ENCODE results near the gene PPM1F. TPM values are rescaled to one million over a fixed set of nuclear protein-coding genes. Genes with fewer than 3 reads are reported as not detected.
A peak's percentile ranks its signal among the peaks of the same experiment; 100 is the strongest.

The PPM1F gene
- total RNA-seq, 2 donors from 2014 or later, result 37.0 to 45.9 TPM

- no peak for ATAC-seq (ENCODE audit: insufficient number of reproducible peaks, low FRiP score, low read depth)
- Histone ChIP-seq H3K36me3 (peaks cover 36% of the 10 kb centered on the region), H3K9me3 (no peaks in the 10 kb centered on the region), H3K4me1 (ENCODE audit: control insufficient read depth in 1 of 2, low read depth in 2 of 2) (no peaks in the 10 kb centered on the region), H3K27ac (no peak overlapping the region), H3K27me3 (replicated peaks; ENCODE audit: insufficient read depth) (no peaks in the 10 kb centered on the region), H3K4me3 (no peak overlapping the region)
- DNase-seq (ENCODE audit: low spot score), result no peak
- no peak for TF ChIP-seq CTCF (IDR thresholded peaks at IDR 0.05)
Observed at GRCh38 chr22:21959274-21960074, 6.8 kb upstream of the PPM1F start.

GRCh38 chr22:21958360-21959273 lies 6.0 kb upstream of the PPM1F start:
- no peaks in the 10 kb centered on the region for H3K9me3 ChIP-seq
- no peaks in the 10 kb centered on the region for H3K4me1 ChIP-seq (ENCODE audit: control insufficient read depth in 1 of 2, low read depth in 2 of 2)
- ATAC-seq (ENCODE audit: insufficient number of reproducible peaks, low FRiP score, low read depth) (no peak), DNase-seq (ENCODE audit: low spot score) (no peak)
- no peak for TF ChIP-seq CTCF (IDR thresholded peaks at IDR 0.05)
- H3K4me3 ChIP-seq, result no peak overlapping the region
- peaks cover 31% of the 10 kb centered on the region for H3K36me3 ChIP-seq
- H3K27ac ChIP-seq, result no peak overlapping the region
- H3K27me3 ChIP-seq (replicated peaks; ENCODE audit: insufficient read depth), result no peaks in the 10 kb centered on the region

GRCh38 chr22:21951931-21952465 lies 650 bp downstream of the PPM1F start:
- peaks cover 16 to 22% of the 10 kb centered on the region in 2 donors for H3K4me1 ChIP-seq (ENCODE audit: control insufficient read depth in 1 of 2, low read depth in 2 of 2)
- DNase-seq (ENCODE audit: low spot score) (no peak), ATAC-seq (ENCODE audit: insufficient number of reproducible peaks, low FRiP score, low read depth) (no peak)
- no peaks in the 10 kb centered on the region for H3K36me3 ChIP-seq
- TF ChIP-seq CTCF (IDR thresholded peaks at IDR 0.05), result no peak
- H3K9me3 ChIP-seq, result no peaks in the 10 kb centered on the region
- peak overlapping the region in 1 of 2 donors; percentile 44 for H3K27ac ChIP-seq
- peak overlapping the region; percentile 85 for H3K4me3 ChIP-seq
- no peaks in the 10 kb centered on the region for H3K27me3 ChIP-seq (replicated peaks; ENCODE audit: insufficient read depth)

GRCh38 chr22:21951062-21951461 lies 1.6 kb downstream of the PPM1F start:
- no peaks in the 10 kb centered on the region for H3K36me3 ChIP-seq
- no peak for TF ChIP-seq CTCF (IDR thresholded peaks at IDR 0.05)
- H3K4me1 ChIP-seq (ENCODE audit: control insufficient read depth in 1 of 2, low read depth in 2 of 2), result peaks cover 17 to 28% of the 10 kb centered on the region in 2 donors
- no peaks in the 10 kb centered on the region for H3K9me3 ChIP-seq
- ATAC-seq (ENCODE audit: insufficient number of reproducible peaks, low FRiP score, low read depth) (no peak), DNase-seq (ENCODE audit: low spot score) (no peak)
- no peaks in the 10 kb centered on the region for H3K27me3 ChIP-seq (replicated peaks; ENCODE audit: insufficient read depth)
- no peak overlapping the region for H3K4me3 ChIP-seq
- H3K27ac ChIP-seq, result no peak overlapping the region

- ATAC-seq (ENCODE audit: insufficient number of reproducible peaks, low FRiP score, low read depth), result no peak
- H3K27ac ChIP-seq, result no peak overlapping the region
Observed at GRCh38 chr22:21949948-21950347, 2.7 kb downstream of the PPM1F start.

More at GRCh38 chr22:21949948-21950347, 2.7 kb downstream of the PPM1F start:
- no peak for DNase-seq (ENCODE audit: low spot score)
- TF ChIP-seq CTCF (IDR thresholded peaks at IDR 0.05), result no peak
- Histone ChIP-seq H3K9me3 (no peaks in the 10 kb centered on the region), H3K27me3 (replicated peaks; ENCODE audit: insufficient read depth) (no peaks in the 10 kb centered on the region), H3K4me3 (no peak overlapping the region), H3K36me3 (peaks cover 3% of the 10 kb centered on the region), H3K4me1 (ENCODE audit: control insufficient read depth in 1 of 2, low read depth in 2 of 2) (peaks cover 17 to 28% of the 10 kb centered on the region in 2 donors)
